GM12892 (cell line): Measurements from ENCODE around the gene INPP5A.

ENCODE experiments used
- DNase-seq: peaks from one replicate; pipeline ENCODE4 v3.0.0; 2011; ENCODE audit not compliant: insufficient read length
- FAIRE-seq: peaks from 2 replicates; lab custom pipeline; 2011; peaks lifted over from hg19 to GRCh38; lab: Jason Lieb, UNC
- POLR2A ChIP-seq: IDR thresholded peaks from 2 replicates; pipeline ENCODE4 v1.6.1; 2011; ENCODE audit warnings: low read depth, low read length, control low read depth
- POLR2AphosphoS5 ChIP-seq: IDR thresholded peaks from 2 replicates; pipeline ENCODE4 v1.6.1; 2011; ENCODE audit warnings: low read depth, low read length, control low read depth
- TAF1 ChIP-seq: IDR thresholded peaks from 2 replicates; pipeline ENCODE4 v1.6.1; 2011; ENCODE audit warnings: low read depth, mild to moderate bottlenecking, control low read depth, low read length, borderline replicate concordance

The INPP5A gene

DNA sequence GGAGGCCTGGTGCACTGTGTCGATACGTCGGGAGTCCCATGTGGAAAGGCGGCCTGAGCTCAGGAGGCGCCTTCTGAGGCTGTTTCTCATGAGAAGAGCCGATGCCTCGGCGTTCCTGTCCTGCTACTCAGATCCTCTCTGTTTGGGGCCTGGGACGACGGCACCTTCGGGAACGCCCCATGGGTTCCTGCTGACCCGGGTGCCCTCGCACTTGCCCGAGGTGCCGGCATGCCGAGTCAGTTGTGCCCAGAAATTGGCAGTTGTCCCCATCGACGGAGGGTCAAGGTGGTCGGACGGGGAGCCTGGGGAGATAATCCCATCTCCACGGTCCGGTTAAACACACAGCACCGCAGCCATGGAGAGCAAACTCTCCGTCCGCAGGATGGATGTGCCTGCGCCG lies 215.4 kb downstream of the INPP5A start:
- no peak for DNase-seq
- TF ChIP-seq TAF1 (no peak), POLR2A (no peak), POLR2AphosphoS5 (no peak)
- no peak for FAIRE-seq

DNA sequence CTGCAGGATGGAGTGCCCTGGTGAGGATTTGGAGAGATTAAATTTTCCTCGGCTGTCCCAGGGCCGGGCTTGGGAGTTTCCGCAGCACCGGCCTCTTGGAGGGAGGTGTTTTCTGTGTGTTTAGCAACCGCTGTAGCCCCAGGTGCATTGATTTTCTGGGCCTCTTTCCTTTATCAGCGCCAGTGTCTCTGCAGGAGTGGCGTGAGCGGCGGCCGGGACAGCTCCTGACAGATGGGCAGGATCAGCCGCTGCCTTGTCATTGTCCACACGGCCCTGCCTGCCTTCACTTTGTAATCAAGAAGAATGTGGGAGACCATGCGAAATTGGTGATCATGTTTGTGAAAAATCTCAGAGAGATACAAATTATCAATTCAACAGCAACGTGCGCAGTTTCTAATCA lies 216.0 kb downstream of the INPP5A start:
- FAIRE-seq = no peak
- TF ChIP-seq TAF1 (no peak), POLR2AphosphoS5 (no peak), POLR2A (no peak)
- no peak for DNase-seq

DNA sequence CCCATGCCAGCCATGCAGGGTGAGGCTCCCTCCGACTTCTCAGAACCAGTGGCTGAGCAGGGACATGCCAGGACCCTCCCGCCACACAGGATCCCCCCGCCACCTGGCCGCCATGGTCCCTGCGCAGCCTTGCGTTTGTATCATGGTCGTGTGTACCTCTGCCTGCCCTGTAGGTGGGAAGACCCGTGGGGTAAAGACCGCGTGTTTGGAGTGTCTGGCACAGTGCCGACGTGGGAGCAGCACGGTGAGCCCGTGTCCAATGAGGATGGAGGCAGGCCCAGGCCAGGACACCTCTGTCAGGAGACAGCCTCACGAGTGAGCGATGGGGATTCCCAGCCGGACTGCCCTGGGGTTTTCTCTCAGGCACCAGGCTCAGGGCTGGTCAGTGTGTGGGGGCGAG lies 216.5 kb downstream of the INPP5A start:
- no peak for FAIRE-seq
- DNase-seq = no peak
- TF ChIP-seq POLR2A (no peak), TAF1 (no peak), POLR2AphosphoS5 (no peak)

DNA sequence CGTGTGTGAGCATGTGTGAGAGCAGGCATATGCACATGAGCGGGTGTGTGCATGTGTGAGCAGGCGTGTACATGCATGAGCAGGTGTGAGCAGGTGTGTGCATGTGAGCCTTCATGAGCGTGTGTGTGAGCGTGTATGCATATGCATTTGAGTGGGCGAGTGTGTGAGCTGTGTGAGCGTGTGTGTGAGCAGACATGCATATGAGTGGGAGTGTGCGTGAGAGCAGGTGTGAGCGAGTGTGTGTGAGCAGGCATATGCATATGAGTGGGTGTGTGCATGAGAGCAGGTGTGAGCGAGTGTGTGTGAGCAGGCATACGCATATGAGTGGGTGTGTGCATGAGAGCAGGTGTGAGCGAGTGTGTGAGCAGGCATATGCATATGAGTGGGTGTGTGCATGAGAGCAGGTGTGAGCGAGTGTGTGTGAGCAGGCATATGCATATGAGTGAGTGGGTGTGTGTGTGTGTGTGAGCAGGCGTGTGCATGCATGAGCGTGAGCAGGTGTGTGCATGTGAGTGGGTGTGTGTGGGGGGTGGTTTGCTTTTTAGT lies 217.7 kb downstream of the INPP5A start:
- DNase-seq = no peak
- no peak for TF ChIP-seq POLR2AphosphoS5
- TF ChIP-seq TAF1 = no peak
- TF ChIP-seq POLR2A = no peak
- no peak for FAIRE-seq

DNA sequence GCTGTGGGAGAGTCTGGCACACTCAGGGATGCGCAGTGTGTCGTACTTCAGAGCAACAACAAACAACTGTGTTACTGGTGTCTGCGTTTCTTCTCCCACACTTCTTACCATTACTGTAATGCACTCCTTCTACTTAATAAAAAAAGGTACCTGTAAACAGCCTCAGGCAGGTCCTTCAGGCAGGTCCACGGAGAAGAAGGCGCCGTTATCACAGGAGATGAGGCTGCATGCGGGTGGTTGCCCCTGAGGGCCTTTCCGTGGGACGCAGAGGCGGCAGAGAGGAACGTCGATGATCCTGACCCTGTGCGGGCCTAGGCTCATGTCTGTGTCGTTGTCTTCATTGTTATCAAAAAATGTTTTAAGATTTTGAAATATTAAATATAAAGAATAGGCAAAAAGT lies 219.0 kb downstream of the INPP5A start:
- no peak for DNase-seq
- TF ChIP-seq TAF1 = no peak
- TF ChIP-seq POLR2A = no peak
- no peak for TF ChIP-seq POLR2AphosphoS5
- no peak for FAIRE-seq

DNA sequence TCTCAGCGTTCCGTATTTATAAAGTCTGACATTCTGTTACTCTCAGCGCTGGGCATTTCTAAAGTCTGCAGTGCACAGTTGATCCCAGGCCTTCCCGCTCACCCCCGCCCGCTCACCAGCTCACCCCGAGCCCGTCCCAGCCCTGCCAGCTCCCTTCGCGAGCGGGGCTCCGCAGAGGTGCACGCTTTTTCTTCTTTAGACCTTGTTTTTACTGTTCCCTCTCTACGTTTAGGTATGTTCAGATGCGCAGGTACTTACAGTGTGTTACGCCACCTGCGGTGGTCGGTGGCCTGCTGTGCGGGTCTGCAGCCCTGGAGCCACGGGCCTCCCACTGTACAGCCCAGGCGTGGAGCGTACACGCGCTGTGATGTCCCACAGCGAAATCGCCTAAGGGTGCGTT lies 219.6 kb downstream of the INPP5A start:
- TF ChIP-seq POLR2A (no peak), POLR2AphosphoS5 (no peak), TAF1 (no peak)
- DNase-seq (no peak), FAIRE-seq (no peak)

DNA sequence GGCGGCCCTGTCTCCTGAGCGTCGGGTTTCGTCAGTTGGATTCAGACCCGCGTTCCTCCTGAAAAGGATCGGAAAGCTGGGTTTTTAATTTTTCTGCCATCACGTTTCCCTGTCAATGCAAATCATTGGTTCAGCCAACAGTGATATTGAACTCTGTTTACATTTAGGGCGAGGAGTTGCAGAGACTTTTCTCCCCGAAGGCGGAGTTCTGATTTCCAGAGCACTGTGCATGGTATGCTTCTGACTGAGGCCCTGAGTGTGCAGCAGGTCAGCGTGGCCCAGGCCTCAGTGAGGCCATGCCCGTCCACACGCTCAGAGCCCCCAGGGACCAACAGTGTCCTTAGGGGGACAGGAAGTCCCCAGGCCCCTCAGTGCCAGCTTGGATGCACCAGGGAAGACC lies 221.3 kb downstream of the INPP5A start:
- TF ChIP-seq TAF1 (no peak), POLR2A (no peak), POLR2AphosphoS5 (no peak)
- FAIRE-seq (no peak), DNase-seq (no peak)

DNA sequence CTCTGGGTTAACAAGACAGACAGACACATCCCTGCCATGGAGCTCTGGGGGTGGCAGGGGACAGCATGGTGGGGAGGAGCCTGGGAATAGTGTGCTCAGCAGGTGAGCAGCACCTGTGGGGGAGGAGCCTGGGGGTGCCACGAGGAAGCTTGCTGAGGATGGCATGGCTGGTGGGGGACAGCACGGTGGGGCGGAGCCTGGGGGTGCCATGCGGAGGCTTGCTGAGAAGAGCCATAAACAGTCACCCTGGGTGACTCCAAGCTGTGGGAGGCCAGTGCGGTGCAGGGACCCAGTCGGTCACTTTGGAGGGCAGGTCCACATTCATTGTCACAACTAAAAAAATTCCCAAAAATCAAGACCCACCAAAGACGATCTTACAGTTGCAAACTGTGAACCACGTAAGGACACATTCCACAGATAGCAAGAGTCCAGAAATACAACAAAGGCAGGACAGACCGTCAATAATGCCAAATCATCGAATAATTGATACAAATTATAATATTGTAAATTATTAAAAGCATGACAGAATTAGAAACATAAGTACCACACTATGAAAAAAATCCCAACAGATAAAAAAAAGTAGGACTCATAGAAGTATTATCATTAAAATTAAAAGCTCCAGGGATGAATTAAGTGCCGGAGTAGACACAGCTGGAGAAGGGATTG lies 223.9 kb downstream of the INPP5A start:
- no peak for FAIRE-seq
- DNase-seq = no peak
- no peak for TF ChIP-seq TAF1
- TF ChIP-seq POLR2AphosphoS5 = no peak
- no peak for TF ChIP-seq POLR2A

DNA sequence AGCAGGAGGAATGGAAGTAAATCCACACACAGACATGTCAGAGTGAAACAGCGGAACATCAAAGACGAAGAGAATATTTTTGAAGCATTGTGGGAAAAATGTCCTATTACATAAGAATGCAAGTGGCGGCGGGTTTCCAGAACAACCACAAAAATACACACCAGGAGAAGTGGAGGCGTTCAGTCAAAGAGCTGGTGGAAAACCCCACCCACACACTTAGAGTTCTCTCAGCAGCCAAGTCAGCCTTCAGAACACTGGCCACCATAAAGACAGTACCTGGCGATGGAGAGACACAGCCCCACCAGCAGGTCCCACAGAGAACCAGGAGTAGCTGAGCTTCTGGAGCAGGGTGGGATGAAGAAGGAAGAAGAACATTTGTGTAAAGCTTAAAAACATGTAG lies 224.7 kb downstream of the INPP5A start:
- FAIRE-seq (no peak), DNase-seq (no peak)
- TF ChIP-seq POLR2AphosphoS5 (no peak), TAF1 (no peak), POLR2A (no peak)

DNA sequence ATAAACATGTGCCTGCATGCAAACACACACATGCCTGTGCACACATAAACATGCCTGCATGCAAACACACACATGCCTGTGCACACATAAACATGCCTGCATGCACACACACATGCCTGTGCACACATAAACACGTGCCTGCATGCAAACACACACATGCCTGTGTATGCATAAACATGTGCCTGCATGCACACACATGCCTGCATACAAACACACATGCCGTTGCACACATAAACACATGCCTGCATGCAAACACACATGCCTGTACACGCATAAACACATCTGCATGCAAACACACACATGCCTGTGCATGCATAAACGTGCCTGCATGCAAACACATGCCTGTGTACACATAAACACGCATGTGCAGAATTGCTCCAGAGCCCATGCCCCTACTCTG lies 226.0 kb downstream of the INPP5A start:
- TF ChIP-seq POLR2A (no peak), TAF1 (no peak), POLR2AphosphoS5 (no peak)
- DNase-seq = no peak
- no peak for FAIRE-seq

DNA sequence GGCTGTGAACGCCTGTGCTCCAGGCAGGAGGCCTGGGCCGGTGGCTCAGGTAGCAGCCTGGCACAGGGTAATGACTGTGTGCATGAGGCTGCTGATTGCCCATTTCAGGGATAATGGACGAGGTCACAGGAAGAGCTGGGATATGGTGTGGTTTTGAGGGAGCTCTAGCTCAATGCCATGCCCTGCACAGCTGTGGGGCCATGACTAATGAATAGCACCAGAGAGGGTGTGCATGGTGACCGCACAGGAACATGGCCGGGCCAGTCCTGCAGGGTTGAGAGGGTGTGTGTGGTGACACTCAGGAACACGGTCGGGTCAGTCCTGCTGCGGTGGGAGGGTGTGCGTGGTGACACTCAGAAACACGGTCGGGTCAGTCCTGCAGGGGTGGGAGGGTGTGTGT lies 226.5 kb downstream of the INPP5A start:
- FAIRE-seq (no peak), DNase-seq (no peak)
- no peak for TF ChIP-seq POLR2A
- TF ChIP-seq POLR2AphosphoS5 = no peak
- TF ChIP-seq TAF1 = no peak

DNA sequence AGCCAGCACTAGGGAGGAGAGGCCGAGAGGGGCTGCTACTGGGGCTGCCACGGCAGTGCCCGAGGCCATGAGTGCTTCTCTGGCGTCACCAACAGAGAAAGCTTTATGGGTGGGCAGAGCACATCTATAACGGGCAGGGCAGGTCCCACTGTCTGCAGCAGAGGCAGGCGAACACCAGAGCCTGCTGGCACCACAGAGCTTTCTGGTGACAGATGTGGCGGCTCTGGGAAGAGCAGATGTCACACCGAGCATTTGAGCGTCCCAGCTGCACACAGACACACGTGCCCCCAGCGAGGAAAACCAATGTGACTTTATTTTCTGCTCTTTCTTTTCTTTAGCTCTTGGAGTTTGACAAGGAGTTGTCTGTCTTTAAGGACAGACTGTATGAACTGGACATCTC lies 227.8 kb downstream of the INPP5A start:
- DNase-seq = no peak
- FAIRE-seq = no peak
- TF ChIP-seq POLR2AphosphoS5 (no peak), POLR2A (no peak)

DNA sequence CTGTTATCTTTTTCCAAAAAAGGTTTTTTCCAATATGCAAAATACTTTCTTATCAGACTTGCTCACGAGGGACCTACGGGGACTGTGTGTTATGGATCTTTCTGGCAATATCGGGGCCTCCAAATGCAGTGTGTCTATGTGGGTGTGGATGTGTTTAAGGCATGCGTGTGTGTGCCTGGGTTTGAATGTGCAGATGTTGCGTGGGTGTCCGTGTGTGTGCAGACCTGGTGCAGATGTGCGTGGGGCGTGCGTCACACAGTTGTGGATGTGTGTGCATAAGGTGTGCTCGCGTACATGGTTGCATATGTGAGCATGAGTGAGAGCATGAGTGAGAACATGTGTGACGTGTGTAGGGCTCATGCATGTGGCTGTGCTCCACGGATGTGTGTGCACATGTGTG lies 228.7 kb downstream of the INPP5A start:
- no peak for FAIRE-seq
- TF ChIP-seq POLR2AphosphoS5 = no peak
- TF ChIP-seq POLR2A = no peak
- no peak for TF ChIP-seq TAF1
- DNase-seq = no peak
